GM19455 (cell line): Measurements from ENCODE around the gene BPIFB2.

Experiments
- ATAC-seq: cut with Tn5 transposase; IDR thresholded peaks from one replicate; pipeline ENCODE4 v1.9.1; 2021; ENCODE audit not compliant: unreplicated experiment

BPIFB2 gene

DNA sequence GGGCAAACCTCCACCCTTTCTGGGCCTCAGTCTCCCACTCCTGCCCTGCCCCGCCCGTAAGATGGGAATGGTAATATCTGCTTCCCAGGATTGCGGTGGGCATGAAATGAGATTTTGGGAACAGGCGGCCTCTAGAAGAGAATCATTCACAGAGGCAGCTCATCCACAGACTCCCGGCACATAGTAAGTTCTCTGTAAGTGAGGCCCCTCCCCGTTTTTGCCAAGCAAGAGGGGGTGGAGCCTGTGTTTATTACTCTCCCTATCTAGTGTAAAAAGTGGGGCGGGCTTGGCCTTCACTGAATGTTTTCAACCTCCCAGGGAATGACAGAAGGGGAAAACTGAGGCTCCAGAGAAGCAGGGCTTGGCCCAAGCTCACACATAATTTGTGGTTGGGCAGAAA, 23.3 kb upstream of the BPIFB2 start:
- ATAC-seq: no peak

DNA sequence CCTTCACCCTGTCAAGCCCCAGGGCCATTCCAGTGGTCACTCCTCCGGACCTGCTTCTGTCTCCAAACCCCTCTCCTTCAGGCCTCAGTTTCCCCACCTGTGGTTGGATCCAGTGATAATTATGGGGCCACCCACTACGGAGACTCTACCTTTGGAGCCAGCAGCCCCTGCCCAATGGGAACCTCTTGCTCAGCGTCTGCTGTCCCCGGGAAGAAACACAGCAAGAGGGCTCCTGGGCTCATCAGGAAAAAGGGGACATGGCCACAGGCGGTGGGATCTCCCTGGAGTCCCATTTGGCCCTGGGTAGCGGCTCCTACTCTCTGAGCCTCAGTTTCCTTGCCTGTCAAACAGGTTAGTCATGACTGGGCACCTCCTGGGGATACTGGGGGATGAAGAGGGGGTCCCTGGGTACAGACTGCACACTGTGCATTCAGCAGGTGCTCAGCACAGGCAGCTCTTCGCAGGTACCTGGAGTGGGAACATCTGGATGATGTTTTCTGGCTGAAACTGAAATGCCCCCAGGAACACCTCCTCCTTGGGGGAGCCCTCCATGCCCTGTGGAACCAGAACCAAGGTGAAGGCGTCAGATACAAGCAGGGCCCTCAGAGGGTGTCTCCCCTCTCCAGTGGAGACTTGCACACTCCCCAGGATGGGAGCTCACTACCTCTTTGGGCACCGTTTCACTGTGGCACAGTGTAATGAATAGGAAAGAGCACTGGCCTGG, 22.7 kb upstream of the BPIFB2 start:
- ATAC-seq: no peak

DNA sequence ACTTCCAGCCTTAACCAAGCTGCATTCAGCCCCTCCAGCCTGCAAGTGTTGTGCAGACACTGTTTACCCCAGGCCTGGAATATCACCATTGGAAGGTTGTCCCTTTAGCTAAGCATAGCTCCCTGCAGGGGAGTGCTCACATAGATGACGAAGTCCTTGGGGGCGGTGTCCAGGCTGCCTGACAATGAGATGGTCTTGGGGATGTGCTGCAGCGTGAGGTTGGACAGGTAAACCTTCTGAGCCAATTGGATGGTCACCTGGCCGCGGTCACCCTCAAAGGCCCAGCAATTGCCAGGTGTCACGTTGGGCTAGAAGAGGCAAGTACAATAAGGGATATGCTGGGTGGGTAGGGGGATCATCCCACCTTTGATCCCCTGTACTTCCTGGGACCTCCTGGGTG, 21.9 kb upstream of the BPIFB2 start:
- ATAC-seq: no peak

DNA sequence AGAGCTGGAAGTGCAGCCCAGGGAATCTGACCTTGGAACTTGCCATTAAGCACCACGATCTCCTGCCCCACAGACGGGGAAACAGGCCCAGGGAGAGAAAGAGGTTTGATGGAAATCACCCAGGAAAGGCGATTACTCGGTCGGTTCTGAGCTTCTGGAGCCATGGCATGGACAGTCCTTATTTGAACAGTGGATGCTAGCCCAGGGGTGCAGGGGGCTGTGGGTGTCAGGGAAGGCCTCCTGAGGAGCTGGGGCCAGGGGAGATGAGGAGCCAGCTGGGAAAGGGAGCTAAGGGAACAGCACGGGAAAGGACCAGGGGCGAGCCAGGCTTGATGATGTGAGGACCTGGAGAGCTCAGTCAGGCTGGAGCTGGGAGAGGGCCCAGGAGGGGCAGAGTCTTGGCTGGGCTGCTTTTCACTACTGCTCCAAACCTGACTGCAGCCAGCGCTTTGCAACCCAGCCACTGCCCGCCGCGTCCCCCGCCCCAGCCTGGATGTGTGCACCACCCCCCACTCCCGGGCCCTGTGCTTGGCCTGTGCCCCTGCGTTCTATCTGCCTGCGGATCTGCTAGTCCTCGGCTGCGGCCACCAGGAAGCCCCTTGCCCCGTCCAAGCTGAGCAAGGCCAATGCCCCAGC, 21.1 kb upstream of the BPIFB2 start:
- no peak for ATAC-seq

DNA sequence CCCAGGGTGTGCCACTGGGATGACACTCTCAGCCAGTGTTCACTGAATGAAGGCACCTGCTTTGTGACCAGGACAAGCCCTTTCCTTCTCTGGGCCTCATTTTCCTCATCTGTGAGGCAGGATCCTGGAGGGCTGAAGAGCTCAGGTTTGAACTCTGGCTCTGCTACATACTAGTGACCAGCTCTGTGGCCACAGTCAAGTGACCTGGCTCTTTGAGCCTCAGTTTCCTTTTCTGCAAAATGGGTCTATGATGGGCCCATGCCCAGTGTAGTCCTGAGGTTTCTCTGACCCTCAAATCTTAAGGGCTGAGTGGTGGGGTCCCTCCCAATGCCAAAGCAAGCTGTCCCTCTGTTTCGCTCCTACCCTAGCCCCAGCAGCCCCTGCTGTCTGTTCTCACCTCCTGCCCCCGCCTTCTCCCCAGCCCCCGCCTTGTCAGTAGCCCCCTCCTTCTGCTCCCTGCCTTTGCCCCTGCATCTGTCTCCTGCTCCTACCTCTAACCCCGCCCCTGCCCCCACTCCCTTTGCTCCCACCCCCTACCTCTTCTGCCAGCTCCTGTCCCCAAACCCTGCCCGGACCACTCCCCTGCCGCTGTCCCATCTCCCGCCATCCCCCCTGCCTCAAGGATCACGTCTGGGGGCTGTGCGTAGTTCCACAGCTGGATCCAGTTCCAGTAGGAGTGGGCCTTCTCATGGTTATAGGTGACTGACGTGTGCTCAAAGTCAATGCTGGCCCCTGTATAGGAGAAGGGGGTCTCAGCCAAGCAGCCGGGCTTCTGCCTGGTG, 20.3 kb upstream of the BPIFB2 start:
- no peak for ATAC-seq

DNA sequence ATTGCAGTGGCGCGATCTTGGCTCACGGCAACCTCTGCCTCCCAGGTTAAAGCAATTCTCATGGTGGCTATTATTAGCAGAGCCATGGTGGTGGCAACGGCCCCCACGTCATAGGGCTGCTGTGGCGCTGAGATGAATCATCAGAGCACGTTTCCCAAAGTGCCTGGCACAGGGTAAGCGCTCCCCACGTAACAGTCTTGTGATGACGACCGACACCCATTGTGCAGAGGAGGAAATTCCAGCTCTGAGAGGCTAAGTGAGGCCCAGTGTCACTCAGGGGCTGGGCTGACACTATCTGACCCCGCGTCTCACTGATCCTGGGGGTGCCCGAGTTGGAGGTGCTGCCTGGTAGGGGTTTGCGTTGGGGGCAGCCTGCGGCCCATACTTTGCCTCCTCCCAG, 19.5 kb upstream of the BPIFB2 start:
- no peak for ATAC-seq

DNA sequence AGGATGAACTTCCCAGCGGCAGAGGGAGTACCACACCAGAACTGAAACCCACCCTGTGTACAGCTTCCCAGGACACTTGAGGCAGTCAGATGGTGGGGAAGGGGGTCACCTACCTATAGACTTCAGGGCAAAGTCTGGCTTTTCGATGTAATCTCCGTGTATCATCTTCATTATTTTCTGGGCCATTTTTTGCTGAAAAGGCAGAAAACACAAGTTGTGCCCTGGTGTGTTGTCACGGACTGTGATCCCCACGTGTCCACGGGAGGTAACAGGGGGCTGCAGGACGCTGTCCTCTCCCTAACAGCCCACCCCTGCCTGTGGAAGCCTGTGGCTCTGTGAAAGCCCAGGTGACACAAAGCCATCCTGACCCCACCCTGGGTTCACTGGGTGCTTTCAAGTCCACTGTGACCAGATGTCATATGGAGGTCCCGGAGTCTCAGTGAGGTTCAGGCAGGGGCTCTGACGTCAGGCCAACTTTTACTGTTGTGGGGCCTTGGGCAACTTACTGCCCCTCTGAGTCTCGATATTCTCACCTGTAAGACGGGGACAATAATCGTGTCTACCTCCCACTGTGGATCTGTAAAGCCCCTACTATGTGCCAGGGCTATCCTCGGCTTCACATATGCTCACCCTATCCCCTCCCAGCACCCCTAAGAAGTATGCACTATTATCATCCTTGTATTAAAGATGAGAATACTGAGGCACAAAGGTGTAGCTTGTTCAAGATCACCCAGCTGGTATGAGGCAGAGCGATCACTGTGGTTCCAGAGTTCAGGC, 17.8 kb upstream of the BPIFB2 start:
- no peak for ATAC-seq

DNA sequence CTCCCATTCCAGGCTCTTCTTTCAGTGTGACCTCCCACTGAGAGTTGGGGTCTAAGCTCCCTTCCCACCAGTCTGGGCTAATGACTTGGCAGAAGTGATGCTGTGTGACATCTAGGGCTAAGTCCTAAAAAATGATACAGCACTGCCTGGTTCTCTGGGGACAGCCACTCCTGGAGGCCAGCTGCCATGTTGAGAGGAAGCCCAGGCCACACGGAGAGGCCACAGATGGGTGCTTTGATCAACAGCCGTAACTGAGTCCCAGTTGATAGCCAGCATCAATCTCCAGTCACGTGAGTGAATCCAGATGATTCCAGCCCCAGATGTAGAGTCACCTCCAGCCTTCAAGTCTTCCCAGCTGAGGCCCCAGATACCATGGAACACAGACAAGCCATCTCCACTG, 17.1 kb upstream of the BPIFB2 start:
- no peak for ATAC-seq

DNA sequence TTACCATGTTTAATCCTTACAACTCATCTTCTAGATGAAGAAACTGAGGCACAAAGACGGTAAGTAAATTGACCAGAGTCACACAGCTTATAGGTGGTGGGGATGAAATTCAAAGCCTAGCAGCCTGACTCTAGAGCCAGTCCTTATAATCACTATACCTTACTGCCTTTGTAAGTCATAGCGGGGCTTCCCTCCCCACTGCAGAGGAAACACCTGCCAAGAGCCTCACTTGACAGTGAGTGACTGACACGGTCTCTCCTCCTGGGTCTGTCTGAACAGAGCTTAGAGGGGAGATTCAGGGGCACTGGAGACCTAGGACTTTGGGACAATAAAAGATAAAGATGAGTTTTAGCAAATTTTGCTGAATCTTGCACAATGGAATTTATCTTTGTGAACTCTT, 16.1 kb upstream of the BPIFB2 start:
- no peak for ATAC-seq

DNA sequence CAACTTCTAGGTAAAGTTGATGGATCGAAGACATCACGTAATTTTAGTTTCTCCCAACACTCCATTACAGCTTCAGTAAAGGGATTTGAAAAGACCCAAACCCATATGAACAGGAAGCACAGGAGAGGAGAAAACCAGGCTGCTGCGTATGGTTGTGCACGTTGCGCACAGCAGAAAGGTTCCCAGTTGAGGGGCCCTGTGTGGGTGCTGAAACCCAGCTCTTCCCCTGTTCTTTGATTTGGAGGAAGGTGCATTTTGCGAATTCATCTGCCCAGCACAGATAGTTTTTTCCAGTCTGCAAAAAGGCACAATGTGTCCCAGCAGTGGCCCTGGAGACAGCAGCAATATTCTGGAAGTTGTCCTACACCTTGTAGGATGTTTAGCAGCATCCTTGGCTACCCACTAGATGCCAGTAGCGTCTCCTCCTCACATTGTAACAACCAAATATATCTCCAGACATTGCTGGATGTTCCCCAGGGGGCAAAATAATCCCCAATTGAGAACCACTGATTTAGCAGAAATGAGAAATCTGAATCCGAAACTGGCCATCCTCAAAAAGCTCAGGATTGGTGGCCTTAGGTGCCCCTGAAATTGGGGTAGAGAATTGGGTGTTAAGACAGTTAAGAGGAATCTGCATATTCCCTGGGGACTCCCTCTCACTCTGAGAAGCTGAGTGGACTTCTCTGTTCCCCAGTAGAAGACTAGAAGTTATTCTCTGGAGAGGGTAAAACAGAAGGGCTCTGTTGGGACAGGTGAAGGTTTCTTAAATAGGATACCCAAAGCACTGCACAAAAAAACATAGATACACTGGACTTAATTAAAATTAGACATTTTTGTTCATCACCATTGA, 15.5 kb upstream of the BPIFB2 start:
- ATAC-seq: no peak

DNA sequence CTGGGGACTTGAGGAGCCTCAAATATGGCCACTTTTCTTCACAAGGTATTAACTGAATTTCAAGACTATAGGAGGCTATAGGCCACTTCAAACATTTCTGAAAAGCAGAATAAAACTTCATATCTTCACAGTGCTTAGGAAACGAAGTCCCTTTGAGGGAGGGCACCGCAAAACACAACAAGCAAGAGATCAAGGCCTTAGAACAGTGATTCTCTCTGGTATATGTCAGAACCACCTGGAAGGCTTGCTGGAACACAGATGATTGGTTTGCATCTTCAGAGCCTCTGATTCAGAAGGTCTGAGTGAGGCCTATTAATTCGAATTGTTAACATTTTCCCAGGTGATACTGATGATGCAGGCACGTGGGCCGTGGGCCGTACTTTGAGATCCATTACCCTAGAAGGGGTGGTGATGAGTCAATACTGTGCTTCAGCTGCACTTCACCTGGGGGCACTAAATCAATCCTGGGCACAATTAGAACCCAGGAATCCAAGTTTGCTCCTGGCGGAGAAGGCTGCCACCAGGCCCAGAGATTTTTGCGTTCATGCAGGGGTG, 13.9 kb upstream of the BPIFB2 start:
- no peak for ATAC-seq

DNA sequence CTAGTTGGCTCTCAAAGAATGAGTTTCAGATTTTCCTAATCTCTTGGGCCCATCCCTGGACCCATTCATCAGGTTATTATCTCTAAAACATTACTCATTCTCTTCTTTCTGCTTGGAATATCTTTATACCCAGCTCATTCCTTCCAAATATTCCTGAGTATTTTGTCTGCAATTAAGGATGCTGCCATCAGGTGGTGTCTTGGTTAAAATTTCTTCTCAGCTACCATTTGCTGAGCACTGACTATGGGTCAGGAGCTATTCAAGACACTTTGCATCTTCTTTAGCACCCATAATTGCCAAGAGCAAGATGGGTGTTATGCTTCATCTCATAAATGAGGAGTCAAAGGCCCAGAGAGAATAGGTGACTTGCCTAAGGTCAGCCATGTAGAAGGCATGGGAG, 11.7 kb upstream of the BPIFB2 start:
- no peak for ATAC-seq

DNA sequence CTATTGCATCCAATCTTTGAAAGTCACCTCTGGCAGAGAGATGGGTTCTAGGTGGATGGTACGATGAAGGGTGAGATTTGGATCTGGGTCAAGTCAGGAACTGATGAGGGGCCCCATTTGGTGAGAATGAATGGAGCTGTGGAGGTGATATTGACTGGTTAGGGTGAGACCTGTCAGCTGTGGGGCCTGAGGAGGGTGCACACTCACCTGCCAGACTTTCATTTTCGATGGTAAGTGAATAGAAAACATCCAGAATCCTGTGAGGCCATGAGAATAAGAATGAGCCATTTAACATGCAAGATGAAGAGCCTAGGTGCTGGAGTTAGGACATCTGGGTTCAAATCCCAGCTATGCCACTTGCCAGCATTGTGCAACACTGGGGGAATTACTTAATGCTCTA, 10.1 kb upstream of the BPIFB2 start:
- no peak for ATAC-seq

DNA sequence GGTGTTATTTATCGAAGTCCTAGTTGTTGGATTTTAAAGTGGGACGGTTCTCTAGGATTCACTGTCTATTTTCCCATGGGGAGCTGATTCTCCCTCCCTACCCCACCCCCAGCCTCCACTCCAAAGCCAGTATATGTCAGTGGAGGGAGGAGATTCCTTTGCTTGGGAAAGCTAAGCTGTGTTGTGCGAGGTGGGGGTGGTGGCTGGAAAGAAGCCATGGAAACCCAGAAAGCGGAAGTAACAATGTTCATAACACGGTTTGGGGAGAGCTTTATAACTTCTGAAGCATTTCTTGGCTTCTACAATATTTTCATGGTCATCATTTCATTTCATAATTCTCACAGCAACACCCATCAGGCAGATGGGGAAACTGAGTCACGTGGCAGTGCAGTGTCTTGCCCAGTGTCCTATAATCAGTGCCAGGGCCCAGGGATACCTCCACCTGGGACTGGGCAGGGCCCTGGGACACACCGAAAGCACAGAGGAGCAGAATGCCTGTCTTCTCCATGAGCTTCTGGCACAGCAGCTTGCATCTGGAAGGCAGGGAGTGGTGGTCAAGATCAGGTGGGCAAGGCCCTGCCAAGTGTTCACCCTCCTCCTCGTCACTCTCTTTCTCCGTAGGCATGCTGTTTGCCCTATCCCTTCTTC, 7.8 kb upstream of the BPIFB2 start:
- ATAC-seq: no peak

DNA sequence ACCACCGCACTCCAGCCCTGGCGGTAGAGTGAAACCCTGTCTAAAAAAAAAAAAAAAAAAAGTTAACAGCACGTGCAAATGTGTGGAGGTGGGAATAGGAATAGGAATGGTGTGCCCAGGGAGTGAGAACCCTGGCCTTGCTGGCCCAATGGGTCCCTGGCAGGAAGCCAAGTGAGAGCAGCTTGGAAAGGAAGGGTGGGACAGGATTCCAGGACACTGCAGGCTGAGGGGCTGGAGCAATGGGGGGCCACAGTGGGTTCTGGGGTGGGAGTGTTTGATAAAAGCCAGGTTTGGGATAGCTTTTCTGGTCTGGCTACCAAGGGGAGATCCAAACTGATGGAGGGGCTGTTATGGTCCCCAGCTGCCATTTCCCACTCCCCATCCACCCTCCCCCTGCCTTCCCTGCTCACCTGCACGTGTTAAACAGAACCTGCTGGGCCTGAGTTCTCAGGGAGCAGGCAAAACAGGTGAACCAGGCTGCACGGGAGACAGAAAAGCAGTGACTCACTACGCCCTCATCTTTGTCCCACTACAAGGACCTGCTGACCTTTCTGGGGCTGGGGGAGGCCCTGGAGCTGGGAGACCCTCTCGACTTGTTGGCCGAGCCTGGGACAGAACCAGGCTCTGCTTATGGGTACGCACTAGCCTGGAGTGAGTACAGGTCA, 6.6 kb upstream of the BPIFB2 start:
- ATAC-seq: no peak

DNA sequence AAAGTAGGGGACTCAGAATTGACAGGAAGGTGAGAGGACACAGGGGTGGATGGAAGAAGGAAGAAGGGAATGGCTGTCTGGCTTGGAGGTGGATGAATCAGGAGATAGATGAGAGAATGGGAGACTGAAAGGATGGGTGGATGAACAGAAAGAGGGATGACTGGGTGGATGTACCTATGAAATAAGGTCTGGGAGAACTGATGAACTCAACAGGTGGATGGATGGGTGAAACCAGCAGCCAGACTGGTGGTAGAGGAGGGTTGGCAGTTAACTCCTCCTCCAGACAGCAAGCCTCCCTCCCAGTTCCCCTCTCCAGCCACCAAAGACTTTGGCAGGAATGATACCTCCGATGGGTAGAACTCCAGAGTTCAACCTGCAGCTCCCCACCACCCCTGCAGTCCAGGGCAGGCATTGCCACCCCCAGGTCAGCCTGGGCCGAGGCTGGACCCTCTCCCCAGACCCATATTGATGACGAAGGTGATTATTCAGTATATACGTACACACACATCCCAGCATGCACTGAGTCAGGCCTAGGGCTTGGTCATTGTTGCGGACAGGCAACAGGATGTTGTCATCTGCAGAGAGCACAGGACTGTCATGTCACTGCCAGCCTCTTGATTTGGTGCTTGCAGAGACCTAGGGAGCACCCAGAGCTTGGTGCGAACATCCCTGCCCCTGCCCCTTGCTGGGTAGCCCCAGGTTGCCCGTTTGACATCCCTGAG, 5.3 kb upstream of the BPIFB2 start:
- no peak for ATAC-seq

DNA sequence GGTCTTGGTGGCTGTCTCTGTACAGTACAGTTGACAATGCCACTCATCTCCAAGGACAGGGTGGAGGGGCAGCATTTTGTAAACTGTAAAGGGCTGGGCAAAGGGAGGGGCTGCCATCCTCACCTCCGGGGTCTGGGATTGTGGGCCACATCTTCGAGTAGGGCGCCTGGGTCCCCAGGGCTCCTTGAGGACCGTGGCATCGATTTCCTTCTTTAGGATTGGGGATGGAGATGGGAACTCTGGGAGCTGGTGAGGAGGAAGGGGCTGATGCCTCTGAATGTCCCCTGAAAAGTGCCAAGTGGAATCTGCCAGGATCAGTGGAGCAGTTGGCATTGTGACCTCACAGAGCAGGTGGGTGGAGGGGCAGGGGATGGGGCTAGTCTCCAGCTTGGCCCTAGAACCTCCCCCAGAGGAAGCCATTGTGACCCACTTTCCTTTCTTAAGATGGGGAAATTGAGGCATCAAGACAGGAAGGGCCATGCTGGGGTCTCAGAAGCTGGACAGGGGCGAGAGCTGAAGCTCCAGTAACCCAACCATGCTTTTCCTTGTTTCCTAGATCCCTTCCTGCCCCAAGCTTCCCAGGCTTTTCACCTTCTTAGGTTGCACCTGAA, 3.3 kb upstream of the BPIFB2 start, which contains the start of gene SUN5:
TSS of gene SUN5 (minus strand) at position 293 of the 611 bp plus-strand sequence. CDS start at position 200, 93 bp downstream.
- ATAC-seq: no peak

DNA sequence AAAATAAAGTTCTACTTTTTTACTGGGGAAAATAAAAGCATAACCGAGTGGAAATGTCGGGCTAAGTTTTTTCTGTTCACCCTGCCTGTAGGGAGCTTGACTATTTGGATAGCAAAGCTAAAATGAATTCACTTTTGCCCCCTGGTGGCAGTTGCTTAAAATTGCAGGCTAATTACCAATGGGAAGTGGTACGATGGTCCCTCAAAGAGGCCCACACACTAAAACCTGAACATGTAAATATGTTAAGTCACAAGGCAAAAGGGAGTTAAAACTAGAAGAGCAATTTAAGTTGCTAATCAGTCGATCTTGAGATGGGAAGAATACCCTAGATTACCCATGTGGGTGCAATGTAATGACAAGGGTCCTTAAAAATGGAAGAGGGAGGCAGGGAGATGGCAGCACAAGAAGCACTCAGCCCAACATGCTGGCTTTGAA, 2.4 kb upstream of the BPIFB2 start:
- ATAC-seq: no peak
